ENCODE data around the gene HMG20B.

GRCh38 chr19:3546119-3546518 is 26.6 kb upstream of the HMG20B start:
- TF ChIP-seq CTCF (IDR thresholded peaks at IDR 0.05; ENCODE audit: poor library complexity): no peak
- no peak for TF ChIP-seq EZH2phosphoT487 (IDR thresholded peaks at IDR 0.05; ENCODE audit: low read depth, severe bottlenecking, unreplicated experiment)
- TF ChIP-seq EZH2 (IDR thresholded peaks at IDR 0.05; ENCODE audit: borderline replicate concordance): no peak
